Tibial nerve (tissue), 4 donors: Measurements from ENCODE around the gene SORCS2. TPM values are rescaled to one million over a fixed set of nuclear protein-coding genes. Genes with fewer than 3 reads are reported as not detected.

Experiments used
- DNase-seq, 2 donors: peaks; one replicate each; pipeline ENCODE4 v3.0.0-alpha.2; 2019; ENCODE audit warnings: low spot score in 2 of 2
- H3K27ac ChIP-seq, 4 donors: fragments of 200-600 bp; sonication (generic) in 3 of 4; one replicate each; pipeline ENCODE4 v1.5.1; 2017 to 2019; ENCODE audit warnings: mild to moderate bottlenecking in 1 of 4
- H3K27me3 ChIP-seq, 2 donors: fragments of 200-600 bp; sonication (generic) in 1 of 2; one replicate each; pipeline versions ENCODE4 v1.5.1 to v1.6.0; 2017 to 2019
- H3K36me3 ChIP-seq, 3 donors: fragments of 200-600 bp; sonication (generic); one replicate each; pipeline ENCODE4 v1.5.1; 2018 to 2019
- H3K4me1 ChIP-seq, 4 donors: fragments of 200-600 bp; sonication (generic) in 3 of 4; one replicate each; pipeline ENCODE4 v1.5.1; 2017 to 2019
- H3K4me3 ChIP-seq, 4 donors: fragments of 200-600 bp; sonication (generic) in 3 of 4; one replicate each; pipeline ENCODE4 v1.5.1; 2017 to 2019; ENCODE audit warnings: mild to moderate bottlenecking in 1 of 4, moderate library complexity in 1 of 4
- H3K9me3 ChIP-seq, 4 donors: fragments of 200-600 bp; sonication (generic) in 3 of 4; one replicate each; pipeline ENCODE4 v1.5.1; 2017 to 2019
- EP300 ChIP-seq, 2 donors: sonication (generic); formaldehyde crosslinking; IDR thresholded peaks; one replicate each; pipeline ENCODE4 v1.6.1; 2017; ENCODE audit warnings: antibody characterized with exemption in 2 of 2, mild to moderate bottlenecking in 1 of 2
- POLR2A ChIP-seq, 2 donors: fragments of 450-650 bp; IDR thresholded peaks; one replicate each; pipeline ENCODE4 v1.6.1; 2017; ENCODE audit warnings: antibody characterized with exemption in 2 of 2, mild to moderate bottlenecking in 2 of 2, moderate library complexity in 2 of 2
- WGBS, 2 donors: methylation state at CpG; one replicate each; pipeline ENCODE4 v1.1.5; 2018; 5-methylcytosine and 5-hydroxymethylcytosine counted together
- total RNA-seq, 4 donors: library from RNA; depleted of rRNA; stranded (reverse); fragments of >200 nt; gene quantifications; one replicate each; pipeline ENCODE4 v1.1.0, GENCODE V29; 2016
- TF ChIP-seq, protein P1 (sequence below), 5 experiments: fragments of 200-600 bp in 3 of 5; fragments of 450-650 bp in 2 of 5; sonication (generic) in 3 of 5; IDR thresholded peaks; one replicate each; pipeline ENCODE4 v1.5.1; 2016 to 2019; ENCODE audit warnings: antibody characterized with exemption in 5 of 5, mild to moderate bottlenecking in 3 of 5, moderate library complexity in 2 of 5

The SORCS2 gene
- total RNA-seq, 4 donors from 2014 or later, result 15.6 to 48.9 (median 38.3) TPM

- no peak for TF ChIP-seq POLR2A (IDR thresholded peaks at IDR 0.05)
- TF ChIP-seq, protein P1, sequence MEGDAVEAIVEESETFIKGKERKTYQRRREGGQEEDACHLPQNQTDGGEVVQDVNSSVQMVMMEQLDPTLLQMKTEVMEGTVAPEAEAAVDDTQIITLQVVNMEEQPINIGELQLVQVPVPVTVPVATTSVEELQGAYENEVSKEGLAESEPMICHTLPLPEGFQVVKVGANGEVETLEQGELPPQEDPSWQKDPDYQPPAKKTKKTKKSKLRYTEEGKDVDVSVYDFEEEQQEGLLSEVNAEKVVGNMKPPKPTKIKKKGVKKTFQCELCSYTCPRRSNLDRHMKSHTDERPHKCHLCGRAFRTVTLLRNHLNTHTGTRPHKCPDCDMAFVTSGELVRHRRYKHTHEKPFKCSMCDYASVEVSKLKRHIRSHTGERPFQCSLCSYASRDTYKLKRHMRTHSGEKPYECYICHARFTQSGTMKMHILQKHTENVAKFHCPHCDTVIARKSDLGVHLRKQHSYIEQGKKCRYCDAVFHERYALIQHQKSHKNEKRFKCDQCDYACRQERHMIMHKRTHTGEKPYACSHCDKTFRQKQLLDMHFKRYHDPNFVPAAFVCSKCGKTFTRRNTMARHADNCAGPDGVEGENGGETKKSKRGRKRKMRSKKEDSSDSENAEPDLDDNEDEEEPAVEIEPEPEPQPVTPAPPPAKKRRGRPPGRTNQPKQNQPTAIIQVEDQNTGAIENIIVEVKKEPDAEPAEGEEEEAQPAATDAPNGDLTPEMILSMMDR (IDR thresholded peaks at IDR 0.05), result no peak
- TF ChIP-seq EP300 (IDR thresholded peaks at IDR 0.05), result no peak
- Histone ChIP-seq H3K36me3 (no peaks in the 10 kb centered on the region), H3K27ac (peak overlapping the region in 1 of 4 donors; percentile 48), H3K9me3 (peaks cover 0 to 8% (median 0%) of the 10 kb centered on the region in 4 donors), H3K27me3 (no peaks in the 10 kb centered on the region), H3K4me1 (peaks cover 0 to 78% (median 26%) of the 10 kb centered on the region in 4 donors), H3K4me3 (no peak overlapping the region)
- DNase-seq, result no peak
- 61 to 68% methylated on average over 9 of the region's 9 CpGs for WGBS, 2 donors
Measured at GRCh38 chr4:7209699-7210098, 17.4 kb downstream of the SORCS2 start.

DNA sequence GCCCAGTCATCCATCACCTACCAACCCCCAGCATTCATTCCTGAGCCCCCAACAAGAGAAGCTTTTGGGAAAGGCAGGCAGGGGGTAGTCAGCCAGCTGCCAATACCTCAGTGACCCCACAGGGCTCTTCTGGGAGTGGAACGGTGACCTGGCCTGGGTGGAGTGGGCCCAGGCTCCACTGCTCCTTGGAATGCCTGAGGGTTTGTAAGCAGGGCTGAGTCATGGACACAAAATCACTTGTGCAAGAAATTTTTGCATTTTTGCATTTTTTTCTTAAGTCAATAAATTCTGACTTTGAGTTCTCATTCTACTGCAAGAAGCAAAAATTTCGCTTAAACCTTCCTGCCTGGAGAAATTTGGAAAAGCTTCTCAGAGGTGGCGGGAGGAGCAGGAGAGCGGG is 18.5 kb downstream of the SORCS2 start:
- no peak for DNase-seq
- WGBS, 2 donors, result 67 to 70% methylated on average over 4 of the region's 4 CpGs
- H3K36me3 ChIP-seq, result no peaks in the 10 kb centered on the region
- peak overlapping the region in 2 of 4 donors; percentile 21 to 69 for H3K27ac ChIP-seq
- H3K4me3 ChIP-seq, result no peak overlapping the region
- H3K9me3 ChIP-seq, result peaks cover 0 to 8% (median 0%) of the 10 kb centered on the region in 4 donors
- TF ChIP-seq, protein P1 (IDR thresholded peaks at IDR 0.05), result no peak
- TF ChIP-seq EP300 (IDR thresholded peaks at IDR 0.05), result no peak
- TF ChIP-seq POLR2A (IDR thresholded peaks at IDR 0.05), result no peak
- no peaks in the 10 kb centered on the region for H3K27me3 ChIP-seq
- peaks cover 0 to 67% (median 24%) of the 10 kb centered on the region in 4 donors for H3K4me1 ChIP-seq

DNA sequence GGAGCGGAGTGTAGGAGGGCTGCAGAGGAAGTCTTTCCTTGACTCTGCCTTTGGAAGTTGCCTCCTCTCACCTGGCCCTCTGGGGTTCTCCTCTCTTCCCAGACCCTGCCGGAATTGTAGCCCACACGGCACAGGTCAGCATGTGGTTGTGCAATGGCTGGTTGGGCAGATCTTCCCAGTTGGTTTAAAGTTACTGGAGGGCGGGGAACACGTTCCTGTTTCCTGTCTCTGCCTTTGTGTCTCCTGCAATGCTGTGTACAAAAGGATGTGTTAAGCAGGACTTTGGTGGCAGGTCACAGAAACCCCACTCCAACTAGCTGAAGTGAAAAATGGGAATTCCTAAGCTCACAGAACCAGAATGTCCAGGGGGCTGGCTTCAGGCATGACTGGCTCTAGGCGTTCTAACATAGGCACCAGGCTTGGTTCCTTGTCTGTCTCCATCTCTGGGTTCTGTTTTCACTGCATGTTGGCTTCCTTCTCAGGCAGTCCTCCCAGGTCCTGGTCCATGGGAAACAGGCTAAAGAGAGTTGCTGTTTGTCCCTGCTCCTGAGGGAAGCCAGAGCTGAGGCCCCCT is 19.9 kb downstream of the SORCS2 start:
- Histone ChIP-seq H3K4me1 (peaks cover 0 to 59% (median 18%) of the 10 kb centered on the region in 4 donors), H3K27ac (peak overlapping the region in 2 of 4 donors; percentile 21 to 69), H3K36me3 (no peaks in the 10 kb centered on the region), H3K9me3 (peaks cover 0 to 8% (median 0%) of the 10 kb centered on the region in 4 donors), H3K4me3 (no peak overlapping the region), H3K27me3 (no peaks in the 10 kb centered on the region)
- 85 to 86% methylated on average over 6 of the region's 6 CpGs for WGBS, 2 donors
- no peak for TF ChIP-seq POLR2A (IDR thresholded peaks at IDR 0.05)
- no peak for TF ChIP-seq EP300 (IDR thresholded peaks at IDR 0.05)
- TF ChIP-seq, protein P1 (IDR thresholded peaks at IDR 0.05), result no peak
- DNase-seq, result no peak

DNA sequence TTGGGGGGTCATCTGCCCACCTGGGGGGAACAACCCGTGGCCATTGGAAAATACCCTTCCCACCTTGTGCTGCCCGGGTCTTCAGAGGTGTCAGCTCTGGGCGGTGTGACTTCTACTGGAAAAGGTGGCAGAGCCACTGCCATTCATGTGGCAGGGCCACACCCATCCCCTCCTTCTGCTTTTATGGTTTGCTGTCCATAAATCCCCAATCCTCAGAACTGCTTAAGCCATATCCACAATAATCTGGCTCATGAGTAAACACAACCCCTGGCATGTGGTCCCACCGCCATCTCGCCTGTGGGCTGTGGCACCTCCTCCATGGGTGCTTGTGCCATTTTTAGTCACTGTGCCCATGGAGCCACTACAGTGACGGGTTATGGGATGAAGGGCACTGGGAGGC is 20.6 kb downstream of the SORCS2 start:
- 76 to 91% methylated on average over 6 of the region's 6 CpGs for WGBS, 2 donors
- DNase-seq, result no peak
- H3K27me3 ChIP-seq, result no peaks in the 10 kb centered on the region
- peak overlapping the region in 1 of 4 donors; percentile 25 for H3K27ac ChIP-seq
- H3K36me3 ChIP-seq, result no peaks in the 10 kb centered on the region
- peaks cover 0 to 59% (median 11%) of the 10 kb centered on the region in 4 donors for H3K4me1 ChIP-seq
- H3K4me3 ChIP-seq, result no peak overlapping the region
- TF ChIP-seq POLR2A (IDR thresholded peaks at IDR 0.05), result no peak
- TF ChIP-seq EP300 (IDR thresholded peaks at IDR 0.05), result no peak
- TF ChIP-seq, protein P1 (IDR thresholded peaks at IDR 0.05), result no peak
- H3K9me3 ChIP-seq, result peaks cover 0 to 8% (median 0%) of the 10 kb centered on the region in 4 donors

DNA sequence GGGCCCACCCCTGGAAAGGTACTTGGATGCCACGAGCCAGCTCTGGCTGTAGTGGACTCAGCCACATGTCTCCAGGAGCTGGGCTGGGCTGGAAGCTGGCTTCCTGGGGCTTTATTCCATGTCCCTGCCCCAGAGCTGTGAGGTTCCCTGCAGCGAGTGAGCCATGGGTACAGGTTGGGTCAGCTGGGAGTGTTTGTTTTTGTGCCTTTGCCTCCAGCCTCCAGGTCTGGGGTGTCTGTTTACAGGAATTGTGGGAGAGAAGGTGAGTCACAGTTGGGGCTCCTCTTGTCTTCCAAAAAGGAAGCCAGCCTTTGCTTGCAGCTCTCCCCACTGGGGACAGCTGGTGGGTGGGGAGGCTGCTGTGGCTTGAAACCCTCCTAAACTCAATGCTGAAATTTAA is 21.5 kb downstream of the SORCS2 start:
- peaks cover 0 to 8% (median 0%) of the 10 kb centered on the region in 4 donors for H3K9me3 ChIP-seq
- no peak for DNase-seq
- H3K4me1 ChIP-seq, result peaks cover 0 to 59% (median 2%) of the 10 kb centered on the region in 4 donors
- no peaks in the 10 kb centered on the region for H3K36me3 ChIP-seq
- 88 to 91% methylated on average over 1 to 2 of the region's 2 CpGs for WGBS, 2 donors
- TF ChIP-seq EP300 (IDR thresholded peaks at IDR 0.05) (no peak), POLR2A (IDR thresholded peaks at IDR 0.05) (no peak)
- TF ChIP-seq, protein P1 (IDR thresholded peaks at IDR 0.05), result no peak
- no peak overlapping the region for H3K4me3 ChIP-seq
- no peaks in the 10 kb centered on the region for H3K27me3 ChIP-seq
- no peak overlapping the region for H3K27ac ChIP-seq
